SU-DHL-6 (cell line): ENCODE data around the gene STAT2.

Experiments
- CTCF ChIP-seq: fragments of 200-600 bp; sonication (generic); IDR thresholded peaks from one replicate; pipeline ENCODE4 v1.5.1; 2017; ENCODE audit warnings: antibody characterized with exemption, mild to moderate bottlenecking, low read length, moderate library complexity; ENCODE audit not compliant: insufficient read depth, poor library complexity, severe bottlenecking
- EZH2phosphoT487 ChIP-seq: fragments of 200-600 bp; sonication (generic), shearing (Covaris generic); conservative IDR thresholded peaks from 2 replicates; pipeline ENCODE4 v1.6.1; 2018; ENCODE audit warnings: mild to moderate bottlenecking, antibody characterized with exemption, low read length, moderate library complexity, mixed read lengths

- no peak for TF ChIP-seq CTCF
- no peak for TF ChIP-seq EZH2phosphoT487
These were observed 66.1 kb downstream of the STAT2 start for GRCh38 chr12:56293795-56294194.
